Keratinocyte (primary cell): ENCODE measurements around the gene ENTR1. TPM values are rescaled to one million over a fixed set of nuclear protein-coding genes. Genes with fewer than 3 reads are reported as not detected.

Experiments
- DNase-seq: peaks from one replicate; pipeline ENCODE4 v3.0.0-alpha.2; 2011; ENCODE audit warnings: low read depth, missing footprints, low spot score
- FAIRE-seq: peaks from 2 replicates; lab custom pipeline; 2011; peaks lifted over from hg19 to GRCh38; lab: Jason Lieb, UNC
- H2AFZ ChIP-seq: 2 replicates; pipeline ENCODE4 v1.6.0; 2012; ENCODE audit warnings: low read length, control low read depth, inconsistent platforms; ENCODE audit not compliant: control insufficient read depth
- H3K27ac ChIP-seq: 2 replicates; pipeline ENCODE4 v1.5.1; 2011; ENCODE audit warnings: low read length; ENCODE audit not compliant: control insufficient read depth, insufficient read depth
- H3K27me3 ChIP-seq: 3 replicates; pipeline ENCODE4 v1.6.0; 2011; ENCODE audit warnings: low read length; ENCODE audit not compliant: control insufficient read depth, insufficient read depth; ENCODE audit errors: extremely low read depth
- H3K36me3 ChIP-seq, 2 experiments: 2 replicates in 1 of 2; 3 replicates in 1 of 2; pipeline ENCODE4 v1.5.1; 2011; ENCODE audit warnings: low read length in 2 of 2, mild to moderate bottlenecking in 1 of 2; ENCODE audit not compliant: control insufficient read depth in 2 of 2, insufficient read depth in 2 of 2; ENCODE audit errors: extremely low read depth in 1 of 2
- H3K4me1 ChIP-seq: 3 replicates; pipeline ENCODE4 v1.5.1; 2011; ENCODE audit warnings: low read length; ENCODE audit not compliant: control insufficient read depth, insufficient read depth; ENCODE audit errors: extremely low read depth
- H3K4me2 ChIP-seq: 3 replicates; pipeline ENCODE4 v1.6.0; 2011; ENCODE audit warnings: low read depth, low read length; ENCODE audit not compliant: control insufficient read depth, insufficient read depth; ENCODE audit errors: extremely low read depth
- H3K4me3 ChIP-seq, 3 experiments: fragments of 200-600 bp in 1 of 3; sonication (generic) in 1 of 3; 2 replicates in 2 of 3; 3 replicates in 1 of 3; pipeline ENCODE4 v1.5.1; 2011 to 2016; ENCODE audit warnings: low read length in 3 of 3, mild to moderate bottlenecking in 3 of 3, control low read depth in 2 of 3, inconsistent platforms in 1 of 3, low read depth in 1 of 3, mixed read lengths in 1 of 3, mixed run types in 1 of 3, moderate library complexity in 1 of 3; ENCODE audit not compliant: control insufficient read depth in 2 of 3, insufficient read depth in 2 of 3; ENCODE audit errors: extremely low read depth in 1 of 3
- H3K79me2 ChIP-seq: 2 replicates; pipeline ENCODE4 v1.6.0; 2012; ENCODE audit warnings: low read length; ENCODE audit not compliant: control insufficient read depth, insufficient read depth
- H3K9ac ChIP-seq: 3 replicates; pipeline ENCODE4 v1.6.0; 2011; ENCODE audit warnings: low read length; ENCODE audit not compliant: control insufficient read depth, insufficient read depth; ENCODE audit errors: extremely low read depth
- H3K9me1 ChIP-seq: 3 replicates; pipeline ENCODE4 v1.6.0; 2011; ENCODE audit warnings: low read length; ENCODE audit not compliant: control insufficient read depth, insufficient read depth; ENCODE audit errors: extremely low read depth
- H3K9me3 ChIP-seq: 2 replicates; pipeline ENCODE4 v1.5.1; 2012; ENCODE audit warnings: low read depth, low read length; ENCODE audit not compliant: control insufficient read depth
- H4K20me1 ChIP-seq: 3 replicates; pipeline ENCODE4 v1.6.0; 2011; ENCODE audit warnings: low read length; ENCODE audit not compliant: control insufficient read depth, insufficient read depth; ENCODE audit errors: extremely low read depth
- EZH2 ChIP-seq: IDR thresholded peaks from one replicate; pipeline ENCODE4 v1.6.1; 2012; ENCODE audit warnings: inconsistent platforms, mild to moderate bottlenecking, low read length, moderate library complexity
- dilution Hi-C: fragments of 300-500 bp; cut with MboI; formaldehyde crosslinking; loops from one replicate; pipeline ENCODE4 v1.7.0; 2020; ENCODE audit warnings: low sequenced_read_pairs; ENCODE audit not compliant: extremely low pct_ligation_motif_present
- polyA plus RNA-seq, 5 experiments: library from polyadenylated mRNA; depleted of rRNA in 3 of 5; stranded (reverse) in 3 of 5; stranded (forward) in 1 of 5; unstranded in 1 of 5; fragments of >200 nt; gene quantifications; 1 replicate in 1 of 5; 2 replicates in 3 of 5; 3 replicates in 1 of 5; pipeline versions ENCODE4 v1.2.1 to v1.2.3, GENCODE V29; 2011 to 2012; ENCODE audit warnings: missing spikeins in 2 of 5, low read depth in 1 of 5, low replicate concordance in 1 of 5
- TF ChIP-seq, protein P1 (sequence below), 3 experiments: IDR thresholded peaks in 1 of 3; conservative IDR thresholded peaks in 1 of 3; optimal IDR thresholded peaks in 1 of 3; 2 replicates in 2 of 3; 3 replicates in 1 of 3; pipeline versions ENCODE3 to v1.5.1; 2011; ENCODE audit warnings: low read length in 3 of 3, mild to moderate bottlenecking in 3 of 3, moderate library complexity in 2 of 3, control low read depth in 1 of 3, inconsistent platforms in 1 of 3; ENCODE audit not compliant: insufficient read depth in 2 of 3; ENCODE audit errors: extremely low read depth in 1 of 3

The ENTR1 gene
- polyA plus RNA-seq, 1 donor (not counting 4 experiments of a cell fraction or from before 2014, with no cell fraction given): 46.5 TPM

GRCh38 chr9:136372006-136372405, 38.4 kb downstream of the ENTR1 start:
- Histone ChIP-seq H3K4me2 (no peak overlapping the region), H3K27ac (no peak overlapping the region), H3K4me3 (no peak overlapping the region), H3K79me2 (no peaks in the 10 kb centered on the region), H3K4me1 (peaks cover 8% of the 10 kb centered on the region), H3K9me3 (no peaks in the 10 kb centered on the region), H3K27me3 (no peaks in the 10 kb centered on the region), H2AFZ (no peak overlapping the region), H3K9ac (no peak overlapping the region), H3K9me1 (no peaks in the 10 kb centered on the region), H4K20me1 (peaks cover 2% of the 10 kb centered on the region), H3K36me3 (peaks cover 0 to 9% of the 10 kb centered on the region in 2 experiments)
- no peak for FAIRE-seq
- dilution Hi-C loops: no loop called here
- DNase-seq: no peak
- TF ChIP-seq, protein P1, sequence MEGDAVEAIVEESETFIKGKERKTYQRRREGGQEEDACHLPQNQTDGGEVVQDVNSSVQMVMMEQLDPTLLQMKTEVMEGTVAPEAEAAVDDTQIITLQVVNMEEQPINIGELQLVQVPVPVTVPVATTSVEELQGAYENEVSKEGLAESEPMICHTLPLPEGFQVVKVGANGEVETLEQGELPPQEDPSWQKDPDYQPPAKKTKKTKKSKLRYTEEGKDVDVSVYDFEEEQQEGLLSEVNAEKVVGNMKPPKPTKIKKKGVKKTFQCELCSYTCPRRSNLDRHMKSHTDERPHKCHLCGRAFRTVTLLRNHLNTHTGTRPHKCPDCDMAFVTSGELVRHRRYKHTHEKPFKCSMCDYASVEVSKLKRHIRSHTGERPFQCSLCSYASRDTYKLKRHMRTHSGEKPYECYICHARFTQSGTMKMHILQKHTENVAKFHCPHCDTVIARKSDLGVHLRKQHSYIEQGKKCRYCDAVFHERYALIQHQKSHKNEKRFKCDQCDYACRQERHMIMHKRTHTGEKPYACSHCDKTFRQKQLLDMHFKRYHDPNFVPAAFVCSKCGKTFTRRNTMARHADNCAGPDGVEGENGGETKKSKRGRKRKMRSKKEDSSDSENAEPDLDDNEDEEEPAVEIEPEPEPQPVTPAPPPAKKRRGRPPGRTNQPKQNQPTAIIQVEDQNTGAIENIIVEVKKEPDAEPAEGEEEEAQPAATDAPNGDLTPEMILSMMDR (optimal IDR thresholded peaks at IDR 0.05 in 1 of 3, IDR thresholded peaks at IDR 0.05 in 1 of 3, conservative IDR thresholded peaks at IDR 0.05 in 1 of 3; ENCODE audit: extremely low read depth in 1 of 3, insufficient read depth in 2 of 3, low read length in 3 of 3): no peak
- TF ChIP-seq EZH2: no peak

GRCh38 chr9:136371533-136371880, 38.9 kb downstream of the ENTR1 start:
- H3K4me1 ChIP-seq: peaks cover 8% of the 10 kb centered on the region
- H2AFZ ChIP-seq: no peak overlapping the region
- H3K79me2 ChIP-seq: no peaks in the 10 kb centered on the region
- peaks cover 2% of the 10 kb centered on the region for H4K20me1 ChIP-seq
- no peak overlapping the region for H3K9ac ChIP-seq
- no peak for DNase-seq
- H3K27me3 ChIP-seq: no peaks in the 10 kb centered on the region
- no peaks in the 10 kb centered on the region for H3K9me3 ChIP-seq
- H3K9me1 ChIP-seq: no peaks in the 10 kb centered on the region
- TF ChIP-seq, protein P1 (optimal IDR thresholded peaks at IDR 0.05 in 1 of 3, IDR thresholded peaks at IDR 0.05 in 1 of 3, conservative IDR thresholded peaks at IDR 0.05 in 1 of 3; ENCODE audit: extremely low read depth in 1 of 3, insufficient read depth in 2 of 3, low read length in 3 of 3): no peak
- TF ChIP-seq EZH2: no peak
- dilution Hi-C loops: no loop called here
- no peak overlapping the region for H3K4me3 ChIP-seq
- no peak overlapping the region for H3K27ac ChIP-seq
- FAIRE-seq: no peak
- H3K36me3 ChIP-seq: peaks cover 0 to 8% of the 10 kb centered on the region in 2 experiments
- H3K4me2 ChIP-seq: no peak overlapping the region
